Thoracic aorta (tissue), 2 donors: ENCODE data around the gene PPFIA4. TPM values are rescaled to one million over a fixed set of nuclear protein-coding genes. Genes with fewer than 3 reads are reported as not detected.

ENCODE experiments used
- ATAC-seq: fragments of 150-250 bp; one replicate; pipeline ENCODE4 v1.8.0; 2017; ENCODE audit warnings: low read depth; ENCODE audit not compliant: insufficient number of reproducible peaks, low FRiP score
- DNase-seq: peaks from one replicate; pipeline ENCODE4 v3.0.0-alpha.2; 2020; ENCODE audit warnings: low spot score
- H3K27ac ChIP-seq, 2 donors: fragments of 200-600 bp; sonication (generic); 1 replicate in 1 of 2; 2 replicates in 1 of 2; pipeline ENCODE4 v1.5.1; 2016; ENCODE audit warnings: mild to moderate bottlenecking in 2 of 2, moderate library complexity in 2 of 2
- H3K27me3 ChIP-seq: fragments of 200-600 bp; sonication (generic); replicated peaks from 2 replicates; pipeline ENCODE4 v1.6.0; 2016; ENCODE audit warnings: mild to moderate bottlenecking; ENCODE audit not compliant: insufficient read depth
- H3K36me3 ChIP-seq: fragments of 200-600 bp; sonication (generic); one replicate; pipeline ENCODE4 v1.5.1; 2016
- H3K4me1 ChIP-seq, 2 donors: fragments of 200-600 bp; sonication (generic); 1 replicate in 1 of 2; 2 replicates in 1 of 2; pipeline versions ENCODE4 v1.5.1 to v1.6.0; 2016; ENCODE audit warnings: low read depth in 2 of 2, mild to moderate bottlenecking in 1 of 2; ENCODE audit not compliant: control insufficient read depth in 1 of 2
- H3K4me3 ChIP-seq: fragments of 200-600 bp; sonication (generic); 2 replicates; pipeline ENCODE4 v1.5.1; 2016; ENCODE audit warnings: mild to moderate bottlenecking
- H3K9me3 ChIP-seq: fragments of 200-600 bp; sonication (generic); 2 replicates; pipeline ENCODE4 v1.5.1; 2016
- CTCF ChIP-seq: fragments of 200-600 bp; sonication (generic); IDR thresholded peaks from one replicate; pipeline ENCODE4 v1.5.1; 2019; ENCODE audit warnings: antibody characterized with exemption
- total RNA-seq, 2 donors: library from RNA; depleted of rRNA; stranded (reverse); fragments of >200 nt; gene quantifications; one replicate each; pipeline versions ENCODE4 v1.1.0 to v1.2.3, GENCODE V29; 2016

Gene PPFIA4
- total RNA-seq, 2 donors from 2014 or later: 13.5 to 16.5 TPM

DNA sequence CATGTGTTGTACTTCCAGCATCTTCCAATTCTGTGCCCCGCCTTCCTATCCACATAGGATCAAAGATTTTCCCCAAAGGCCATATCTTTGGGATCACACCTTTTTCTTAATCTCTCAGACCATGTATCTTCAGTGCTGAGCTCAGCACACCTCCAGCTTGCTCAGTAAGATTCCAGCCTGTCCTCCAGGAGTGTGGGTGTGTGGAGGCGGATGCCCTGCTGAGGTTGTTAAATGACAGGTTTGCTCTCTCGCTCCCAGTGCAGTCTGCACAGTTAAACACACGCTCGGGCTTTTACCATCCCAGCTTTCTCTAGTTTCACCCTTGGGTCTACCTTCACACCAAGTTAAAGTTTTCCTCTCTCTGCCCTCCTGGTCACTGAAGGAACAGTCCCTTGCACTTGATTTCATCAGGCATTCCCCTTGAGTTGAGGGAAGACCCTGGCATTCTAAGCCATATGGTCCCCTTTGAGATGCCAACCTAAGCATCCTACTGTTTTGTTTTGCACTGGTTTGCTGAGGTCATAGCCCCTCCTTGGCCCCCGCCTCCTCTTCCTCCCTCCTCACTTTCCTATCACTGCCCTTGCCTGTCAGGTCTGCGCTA, 45.8 kb downstream of the PPFIA4 start:
- Histone ChIP-seq H3K27ac (no peak overlapping the region), H3K9me3 (no peaks in the 10 kb centered on the region), H3K36me3 (peaks cover 4% of the 10 kb centered on the region), H3K27me3 (no peaks in the 10 kb centered on the region), H3K4me3 (no peak overlapping the region), H3K4me1 (peaks cover 12 to 27% of the 10 kb centered on the region in 2 donors)
- no peak for TF ChIP-seq CTCF
- ATAC-seq: no peak
- no peak for DNase-seq

GRCh38 chr1:203072911-203073310, 46.6 kb downstream of the PPFIA4 start:
- no peaks in the 10 kb centered on the region for H3K9me3 ChIP-seq
- ATAC-seq: no peak
- H3K27me3 ChIP-seq: no peaks in the 10 kb centered on the region
- no peak for DNase-seq
- peaks cover 12 to 23% of the 10 kb centered on the region in 2 donors for H3K4me1 ChIP-seq
- peaks cover 4% of the 10 kb centered on the region for H3K36me3 ChIP-seq
- no peak overlapping the region for H3K27ac ChIP-seq
- no peak for TF ChIP-seq CTCF
- H3K4me3 ChIP-seq: no peak overlapping the region

DNA sequence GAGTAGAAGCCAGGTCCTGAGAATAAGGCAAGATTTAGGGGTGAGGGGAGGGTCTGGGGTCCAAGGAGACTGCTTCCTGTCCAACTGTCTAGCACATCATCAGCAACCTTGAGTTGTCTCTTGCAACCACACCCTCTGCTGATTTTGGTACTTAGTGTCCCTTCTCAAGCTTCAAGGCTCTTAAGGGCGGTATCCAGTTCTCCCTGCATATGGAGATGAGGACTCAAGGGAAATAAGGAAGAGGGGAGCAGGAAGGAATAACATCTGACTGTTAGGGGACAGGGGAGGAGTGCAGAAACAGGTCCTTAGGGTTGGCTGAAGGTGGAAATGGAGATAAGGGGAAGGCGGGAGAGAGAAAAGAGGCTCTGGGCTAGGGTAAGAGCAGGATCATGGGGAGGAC, 47.2 kb downstream of the PPFIA4 start:
- no peak overlapping the region for H3K27ac ChIP-seq

DNA sequence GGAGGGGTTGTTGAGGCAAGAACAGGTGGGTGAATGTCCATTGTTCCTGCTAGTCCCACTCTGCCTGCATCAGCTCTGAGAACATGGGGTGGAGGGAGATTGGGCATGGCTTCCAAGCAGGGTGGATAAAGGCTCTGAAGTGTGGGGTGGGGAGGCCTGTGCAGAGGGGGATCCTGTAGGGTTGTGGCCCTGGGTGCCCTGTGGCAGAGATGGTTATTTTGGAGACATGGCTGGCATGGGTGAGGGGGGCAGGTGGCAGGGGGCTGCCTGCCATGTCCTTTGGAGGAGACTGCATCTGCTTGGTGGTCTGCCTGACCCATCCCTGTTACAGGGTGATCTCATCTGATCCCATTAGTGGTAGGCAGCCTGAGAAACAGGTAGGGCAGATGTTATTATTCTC, 48.3 kb downstream of the PPFIA4 start:
- Histone ChIP-seq H3K9me3 (no peaks in the 10 kb centered on the region), H3K4me1 (peaks cover 0 to 7% of the 10 kb centered on the region in 2 donors), H3K36me3 (peaks cover 4% of the 10 kb centered on the region), H3K27ac (no peak overlapping the region), H3K27me3 (no peaks in the 10 kb centered on the region), H3K4me3 (no peak overlapping the region)
- no peak for TF ChIP-seq CTCF
- no peak for ATAC-seq
- DNase-seq: no peak

More for the DNA sequence above, 47.2 kb downstream of the PPFIA4 start:
- H3K27me3 ChIP-seq: no peaks in the 10 kb centered on the region
- DNase-seq (no peak), ATAC-seq (no peak)
- H3K9me3 ChIP-seq: no peaks in the 10 kb centered on the region
- no peak overlapping the region for H3K4me3 ChIP-seq
- TF ChIP-seq CTCF: no peak
- H3K36me3 ChIP-seq: peaks cover 4% of the 10 kb centered on the region
- peaks cover 9 to 17% of the 10 kb centered on the region in 2 donors for H3K4me1 ChIP-seq

DNA sequence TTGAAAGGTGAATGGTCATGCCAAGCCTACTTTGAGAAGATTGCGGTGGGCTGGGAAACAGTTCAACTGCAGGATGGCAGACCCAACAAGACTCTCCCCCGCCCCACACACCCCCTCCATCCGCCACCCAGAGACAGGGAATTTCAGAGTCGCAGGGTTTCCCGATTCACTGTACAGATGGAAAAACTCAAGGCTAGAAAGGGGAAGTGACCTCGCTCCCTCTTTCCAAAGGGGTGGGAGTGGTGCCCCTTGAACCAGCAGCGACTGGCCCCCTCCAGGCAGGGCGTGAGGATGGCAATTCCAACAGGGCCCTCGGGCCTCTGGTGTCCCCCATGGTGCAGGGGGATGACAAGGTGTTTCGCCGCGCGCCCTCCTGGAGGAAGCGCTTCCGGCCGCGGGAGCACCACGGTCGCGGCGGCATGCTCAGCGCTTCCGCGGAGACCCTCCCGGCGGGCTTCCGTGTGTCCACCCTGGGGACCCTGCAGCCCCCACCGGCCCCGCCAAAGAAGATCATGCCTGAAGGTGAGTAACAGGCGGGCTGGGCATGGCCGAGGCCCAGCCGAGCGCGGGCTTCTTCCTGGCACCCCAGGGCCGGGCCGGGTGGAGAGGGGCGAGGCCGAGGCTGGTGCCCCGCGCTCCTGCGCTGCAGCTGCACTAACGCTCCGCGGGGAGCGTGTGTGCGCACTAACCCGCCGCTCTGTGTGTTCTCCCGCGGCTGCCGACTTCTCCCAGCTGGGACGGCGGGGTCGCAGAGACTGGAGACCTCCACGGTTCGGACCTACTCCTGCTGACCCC, 49.1 kb downstream of the PPFIA4 start:
- DNase-seq (no peak), ATAC-seq (no peak)
- Histone ChIP-seq H3K9me3 (no peaks in the 10 kb centered on the region), H3K27me3 (no peaks in the 10 kb centered on the region), H3K4me3 (peak overlapping the region; percentile 61), H3K36me3 (peaks cover 4% of the 10 kb centered on the region), H3K27ac (no peak overlapping the region), H3K4me1 (no peaks in the 10 kb centered on the region)
- no peak for TF ChIP-seq CTCF
